ENCODE results near the gene CMIP.

CMIP gene

GRCh38 chr16:81454044-81454443 lies 9.4 kb downstream of the CMIP start:
- Histone ChIP-seq H3K27me3 (no peaks in the 10 kb centered on the region), H4K20me1 (peaks cover 89 to 100% (median 98%) of the 10 kb centered on the region in 11 experiments), H3K4me1 (peaks cover 78 to 100% (median 94%) of the 10 kb centered on the region in 10 experiments), H3K4me2 (peak overlapping the region; percentile 69 to 99 (median 86); a peak in 21 of 22 replicates), H3K9me3 (replicated peaks in 1 of 11) (peaks cover 6 to 22% (median 20%) of the 10 kb centered on the region in 11 experiments; a peak in 20 of 22 replicates), H3K36me3 (peaks cover 23 to 92% (median 63%) of the 10 kb centered on the region in 11 experiments), H3K9ac (0 out of 22 replicates have a peak overlapping the region, but pooled peaks of 1 of the 11 experiments have one; percentile 17), H3K27ac (peak overlapping the region in 9 of 11 experiments; percentile 17 to 72 (median 60); a peak in 11 of 22 replicates), H3K4me3 (no peak overlapping the region)
- no peak for TF ChIP-seq Cebpa-rat (IDR thresholded peaks at IDR 0.05)

GRCh38 chr16:81455006-81455405 lies 10.4 kb downstream of the CMIP start:
- peak overlapping the region; percentile 44 to 99 (median 86); a peak in 21 of 22 replicates for H3K4me2 ChIP-seq
- H3K27ac ChIP-seq: peak overlapping the region in 7 of 11 experiments; percentile 42 to 76 (median 65); a peak in 9 of 22 replicates
- no peak overlapping the region for H3K4me3 ChIP-seq
- peaks cover 82 to 100% (median 95%) of the 10 kb centered on the region in 10 experiments for H3K4me1 ChIP-seq
- TF ChIP-seq Cebpa-rat (IDR thresholded peaks at IDR 0.05): no peak
- peaks cover 6 to 16% (median 14%) of the 10 kb centered on the region in 11 experiments; a peak in 20 of 22 replicates for H3K9me3 ChIP-seq (replicated peaks in 1 of 11)
- no peaks in the 10 kb centered on the region for H3K27me3 ChIP-seq
- peaks cover 91 to 100% (median 98%) of the 10 kb centered on the region in 11 experiments for H4K20me1 ChIP-seq
- H3K36me3 ChIP-seq: peaks cover 29 to 92% (median 66%) of the 10 kb centered on the region in 11 experiments
- H3K9ac ChIP-seq: peak overlapping the region in 1 of 11 experiments; percentile 60; a peak in 1 of 22 replicates

GRCh38 chr16:81455720-81456494 lies 11.3 kb downstream of the CMIP start:
- Histone ChIP-seq H3K4me3 (no peak overlapping the region), H3K9me3 (replicated peaks in 1 of 11) (peaks cover 3 to 10% (median 5%) of the 10 kb centered on the region in 11 experiments; a peak in 20 of 22 replicates), H3K4me2 (peak overlapping the region; percentile 44 to 99 (median 86)), H3K27ac (peak overlapping the region in 10 of 11 experiments; percentile 19 to 79 (median 68); a peak in 19 of 22 replicates), H3K4me1 (peaks cover 91 to 100% (median 98%) of the 10 kb centered on the region in 10 experiments), H3K36me3 (peaks cover 30 to 92% (median 63%) of the 10 kb centered on the region in 11 experiments), H4K20me1 (peaks cover 96 to 100% (median 100%) of the 10 kb centered on the region in 11 experiments), H3K9ac (peak overlapping the region in 7 of 11 experiments; percentile 3 to 68 (median 37); a peak in 10 of 22 replicates), H3K27me3 (no peaks in the 10 kb centered on the region)
- no peak for TF ChIP-seq Cebpa-rat (IDR thresholded peaks at IDR 0.05)

- Histone ChIP-seq H3K36me3 (peaks cover 28 to 95% (median 61%) of the 10 kb centered on the region in 11 experiments), H3K4me2 (peak overlapping the region; percentile 44 to 99 (median 86))
These were observed 12.1 kb downstream of the CMIP start for GRCh38 chr16:81456523-81457325.

GRCh38 chr16:81457326-81458133 lies 12.9 kb downstream of the CMIP start:
- Histone ChIP-seq H3K27me3 (no peaks in the 10 kb centered on the region), H3K4me1 (peaks cover 93 to 100% (median 99%) of the 10 kb centered on the region in 10 experiments), H4K20me1 (peaks cover 97 to 100% (median 100%) of the 10 kb centered on the region in 11 experiments), H3K4me3 (peak overlapping the region in 1 of 10 experiments; percentile 5; a peak in 2 of 20 replicates), H3K9me3 (replicated peaks in 1 of 11) (peaks cover 0 to 3% (median 0%) of the 10 kb centered on the region in 11 experiments; a peak in 1 of 22 replicates), H3K9ac (peak overlapping the region; percentile 7 to 70 (median 49); a peak in 16 of 22 replicates), H3K4me2 (peak overlapping the region; percentile 44 to 99 (median 86)), H3K27ac (peak overlapping the region; percentile 58 to 79 (median 69)), H3K36me3 (peaks cover 28 to 95% (median 64%) of the 10 kb centered on the region in 11 experiments)
- TF ChIP-seq Cebpa-rat (IDR thresholded peaks at IDR 0.05): no peak

More at GRCh38 chr16:81456523-81457325, 12.1 kb downstream of the CMIP start:
- H3K9ac ChIP-seq: peak overlapping the region in 9 of 11 experiments; percentile 5 to 68 (median 47); a peak in 9 of 22 replicates
- no peak overlapping the region; a peak in 1 of 20 replicates for H3K4me3 ChIP-seq
- H3K9me3 ChIP-seq (replicated peaks in 1 of 11): peaks cover 0 to 3% (median 0%) of the 10 kb centered on the region in 11 experiments; a peak in 1 of 22 replicates
- H3K27ac ChIP-seq: peak overlapping the region in 10 of 11 experiments; percentile 19 to 79 (median 70); a peak in 20 of 22 replicates
- peaks cover 93 to 100% (median 99%) of the 10 kb centered on the region in 10 experiments for H3K4me1 ChIP-seq
- H3K27me3 ChIP-seq: no peaks in the 10 kb centered on the region
- H4K20me1 ChIP-seq: peaks cover 97 to 100% (median 100%) of the 10 kb centered on the region in 11 experiments
- TF ChIP-seq Cebpa-rat (IDR thresholded peaks at IDR 0.05): no peak

GRCh38 chr16:81458149-81458669 lies 13.6 kb downstream of the CMIP start:
- peak overlapping the region in 10 of 11 experiments; percentile 54 to 99 (median 88); a peak in 21 of 22 replicates for H3K4me2 ChIP-seq
- peaks cover 0 to 3% (median 0%) of the 10 kb centered on the region in 11 experiments; a peak in 1 of 22 replicates for H3K9me3 ChIP-seq (replicated peaks in 1 of 11)
- no peak for TF ChIP-seq Cebpa-rat (IDR thresholded peaks at IDR 0.05)
- no peak overlapping the region; a peak in 1 of 20 replicates for H3K4me3 ChIP-seq
- H3K36me3 ChIP-seq: peaks cover 35 to 98% (median 70%) of the 10 kb centered on the region in 11 experiments
- peak overlapping the region in 8 of 11 experiments; percentile 7 to 70 (median 54); a peak in 13 of 22 replicates for H3K9ac ChIP-seq
- peak overlapping the region; percentile 58 to 79 (median 69) for H3K27ac ChIP-seq
- peaks cover 97 to 100% (median 99%) of the 10 kb centered on the region in 11 experiments for H4K20me1 ChIP-seq
- H3K27me3 ChIP-seq: no peaks in the 10 kb centered on the region
- H3K4me1 ChIP-seq: peaks cover 93 to 100% (median 99%) of the 10 kb centered on the region in 10 experiments
